NCI-H226 (cell line): ENCODE measurements around the gene BMERB1.
A peak's percentile ranks its signal among the peaks of the same experiment; 100 is the strongest.
"Not testable (repeated sequence)": the region's sequence is repeated elsewhere in the genome, so short reads cannot be mapped to it uniquely, and the experiment has no call there.

Experiments
- DNase-seq: peaks from one replicate; pipeline ENCODE4 v3.0.0-alpha.2; 2015

Gene BMERB1

GRCh38 chr16:15464401-15465186, 30.2 kb downstream of the BMERB1 start:
- DNase-seq: no peak

GRCh38 chr16:15466131-15466530, 31.7 kb downstream of the BMERB1 start:
- no peak for DNase-seq

GRCh38 chr16:15466886-15467781, 32.7 kb downstream of the BMERB1 start:
- no peak for DNase-seq

- not testable (repeated sequence) for DNase-seq
Measured at GRCh38 chr16:15476971-15477370, 42.6 kb downstream of the BMERB1 start.

GRCh38 chr16:15477802-15478201, 43.4 kb downstream of the BMERB1 start:
- DNase-seq: no peak

GRCh38 chr16:15482068-15482747, 47.8 kb downstream of the BMERB1 start:
- peak; percentile 96 for DNase-seq

- DNase-seq: no peak
Measured at GRCh38 chr16:15482748-15483298, 48.4 kb downstream of the BMERB1 start.

- DNase-seq: no peak
Measured at GRCh38 chr16:15483857-15484256, 49.5 kb downstream of the BMERB1 start.

GRCh38 chr16:15484662-15485061, 50.3 kb downstream of the BMERB1 start:
- no peak for DNase-seq

- DNase-seq: no peak
Measured at GRCh38 chr16:15485175-15485574, 50.8 kb downstream of the BMERB1 start.

- DNase-seq: no peak
Measured at GRCh38 chr16:15486661-15487060, 52.3 kb downstream of the BMERB1 start.

- no peak for DNase-seq
Measured at GRCh38 chr16:15487336-15488284, 53.2 kb downstream of the BMERB1 start.

GRCh38 chr16:15489016-15489415, 54.6 kb downstream of the BMERB1 start:
- no peak for DNase-seq

GRCh38 chr16:15490123-15490711, 55.8 kb downstream of the BMERB1 start:
- DNase-seq: no peak

- DNase-seq: no peak
Measured at GRCh38 chr16:15491411-15491810, 57.0 kb downstream of the BMERB1 start.

GRCh38 chr16:15492091-15492740, 57.8 kb downstream of the BMERB1 start:
- no peak for DNase-seq

- DNase-seq: no peak
Measured at GRCh38 chr16:15493466-15494180, 59.2 kb downstream of the BMERB1 start.

- DNase-seq: no peak
Measured at GRCh38 chr16:15494236-15494635, 59.8 kb downstream of the BMERB1 start.

GRCh38 chr16:15495898-15496297, 61.5 kb downstream of the BMERB1 start:
- no peak for DNase-seq
